ENCODE measurements around the gene ZHX3.

Gene ZHX3

GRCh38 chr20:41317546-41318270 is at the start of gene ZHX3:
ZHX3 (minus strand) TSS chr20:41317731; CDS start chr20:41204916, 112,815 bp downstream.
- DNase-seq, result peak; percentile 95

- no peak for DNase-seq
Observed at GRCh38 chr20:41367393-41367695, 49.8 kb upstream of the ZHX3 start.

- no peak for DNase-seq
Observed at GRCh38 chr20:41366546-41367392, 49.2 kb upstream of the ZHX3 start, which contains the start of gene EMILIN3. EMILIN3 (minus strand) TSS chr20:41366818; CDS start chr20:41366634, 184 bp downstream.

- DNase-seq, result no peak
Observed at GRCh38 chr20:41365777-41366545, 48.4 kb upstream of the ZHX3 start.

GRCh38 chr20:41364967-41365765 is 47.6 kb upstream of the ZHX3 start:
- DNase-seq, result no peak

GRCh38 chr20:41364236-41364855 is 46.8 kb upstream of the ZHX3 start:
- no peak for DNase-seq

- no peak for DNase-seq
Observed at GRCh38 chr20:41363601-41364000, 46.1 kb upstream of the ZHX3 start.

GRCh38 chr20:41362748-41363140 is 45.2 kb upstream of the ZHX3 start:
- no peak for DNase-seq

- DNase-seq, result no peak
Observed at GRCh38 chr20:41361757-41362747, 44.5 kb upstream of the ZHX3 start.

- DNase-seq, result no peak
Observed at GRCh38 chr20:41360831-41361756, 43.6 kb upstream of the ZHX3 start.

GRCh38 chr20:41359541-41360011 is 42.0 kb upstream of the ZHX3 start:
- DNase-seq, result no peak

GRCh38 chr20:41358717-41359116 is 41.2 kb upstream of the ZHX3 start:
- DNase-seq, result no peak

GRCh38 chr20:41358230-41358629 is 40.7 kb upstream of the ZHX3 start:
- DNase-seq, result no peak

GRCh38 chr20:41357424-41358163 is 40.1 kb upstream of the ZHX3 start:
- DNase-seq, result no peak

GRCh38 chr20:41356951-41357350 is 39.4 kb upstream of the ZHX3 start:
- DNase-seq, result no peak

- DNase-seq, result no peak
Observed at GRCh38 chr20:41355598-41356203, 38.2 kb upstream of the ZHX3 start.

- DNase-seq, result no peak
Observed at GRCh38 chr20:41355192-41355591, 37.7 kb upstream of the ZHX3 start.

- DNase-seq, result no peak
Observed at GRCh38 chr20:41353530-41353929, 36.0 kb upstream of the ZHX3 start.

All from CD4-positive, alpha-beta T cell treated with Interleukin-4 for 4 hours (primary cell).